PC-3 (cell line): ENCODE data around the gene DYNC1LI2.

ENCODE experiments used
- CTCF ChIP-seq: fragments of 300-600 bp; sonication (generic); conservative IDR thresholded peaks from 2 replicates; pipeline ENCODE4 v1.5.1; 2017; ENCODE audit warnings: antibody characterized with exemption, low read depth, mild to moderate bottlenecking, low read length
- EZH2phosphoT487 ChIP-seq: fragments of 300-600 bp; sonication (generic); IDR thresholded peaks from 2 replicates; pipeline ENCODE4 v1.6.1; 2018; ENCODE audit warnings: mild to moderate bottlenecking, antibody characterized with exemption, low read length, borderline replicate concordance

DNA sequence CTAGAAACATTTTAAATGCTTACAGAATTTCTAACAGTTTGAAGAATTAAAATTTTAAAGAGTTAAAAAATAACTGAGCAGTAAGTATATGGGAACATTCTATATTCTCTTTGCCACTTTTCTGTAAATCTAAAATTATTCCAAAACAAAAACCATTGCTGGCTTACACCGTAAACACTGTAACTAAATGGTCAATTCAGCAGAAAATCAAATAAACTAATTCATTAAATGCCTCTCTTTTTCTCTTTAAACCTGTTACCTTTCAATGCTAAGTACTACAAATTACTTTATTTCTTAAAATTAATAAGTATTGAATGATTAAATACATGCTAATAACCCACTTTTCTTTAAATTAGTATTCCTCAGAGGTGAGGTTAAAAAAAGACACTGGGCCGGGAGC, 36.0 kb upstream of the DYNC1LI2 start:
- TF ChIP-seq CTCF (no peak), EZH2phosphoT487 (no peak)
